ENCODE measurements around the gene GRK5. TPM values are rescaled to one million over a fixed set of nuclear protein-coding genes. Genes with fewer than 3 reads are reported as not detected.
"Not testable (repeated sequence)": the region's sequence is repeated elsewhere in the genome, so short reads cannot be mapped to it uniquely, and the experiment has no call there.

Gene GRK5
- total RNA-seq, 1 donor from 2014 or later: 38.9 TPM

DNA sequence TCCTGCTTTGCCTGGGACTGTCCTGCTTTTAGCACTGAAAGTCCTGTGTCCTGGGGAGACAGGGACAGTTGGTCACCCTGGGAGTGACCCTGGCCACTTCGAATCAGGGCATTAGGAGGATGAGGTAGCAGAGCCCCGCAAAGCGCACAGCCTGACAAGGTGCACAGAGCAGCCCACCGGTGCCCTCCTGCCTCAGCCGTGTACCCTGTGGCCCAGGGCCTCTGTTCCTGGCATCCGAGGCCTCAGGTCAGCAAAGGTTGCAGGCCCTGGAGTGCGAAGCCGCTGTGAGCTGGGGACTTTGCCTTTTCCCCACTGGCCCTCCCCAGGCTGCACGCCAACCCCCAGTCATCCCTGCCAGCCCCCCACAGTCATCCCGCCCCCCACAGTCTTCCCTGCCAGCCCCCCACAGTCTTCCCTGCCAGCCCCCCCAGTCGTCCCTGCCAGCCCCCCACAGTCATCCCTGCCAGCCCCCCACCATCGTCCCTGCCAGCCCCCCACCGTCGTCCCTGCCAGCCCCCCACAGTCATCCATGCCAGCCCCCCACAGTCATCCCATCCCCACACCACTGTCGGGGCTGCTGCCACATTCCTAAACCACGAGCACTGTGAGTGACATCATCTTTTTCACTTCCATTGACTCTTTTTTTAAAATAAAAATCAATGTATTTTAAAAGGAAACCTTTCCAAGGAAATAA, 243.4 kb downstream of the GRK5 start:
- intact Hi-C loops (cut with micrococcal nuclease): no loop called here

DNA sequence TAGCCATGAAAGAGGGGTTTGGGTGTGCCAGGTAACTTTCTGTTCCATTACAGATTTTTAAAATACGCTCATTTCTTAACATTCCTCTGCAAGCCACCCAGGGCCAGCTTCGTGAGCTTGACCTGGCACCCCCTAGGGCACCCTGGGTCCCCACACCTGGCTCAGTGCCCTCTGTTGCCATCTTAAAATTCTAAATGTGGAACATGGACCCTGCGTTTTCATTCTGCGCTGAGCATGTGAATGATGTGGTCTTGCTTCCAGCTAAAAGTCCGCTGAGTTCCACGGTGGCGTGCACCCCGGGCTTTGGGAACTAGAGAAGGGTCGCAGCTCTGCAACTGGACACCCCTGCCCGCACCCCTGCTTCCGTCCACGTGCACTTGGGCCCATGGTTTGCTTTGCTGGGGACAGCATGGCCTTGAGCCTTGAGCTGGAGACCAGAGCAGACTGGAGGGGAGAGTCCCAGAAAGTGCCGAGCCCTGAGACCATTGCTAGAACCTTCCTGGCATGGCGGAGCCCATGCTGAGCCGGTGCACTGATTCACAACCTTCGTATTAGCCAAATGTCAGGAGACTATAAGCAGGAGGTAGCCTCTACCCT, 244.0 kb downstream of the GRK5 start:
- intact Hi-C loops (cut with micrococcal nuclease): no loop called here

DNA sequence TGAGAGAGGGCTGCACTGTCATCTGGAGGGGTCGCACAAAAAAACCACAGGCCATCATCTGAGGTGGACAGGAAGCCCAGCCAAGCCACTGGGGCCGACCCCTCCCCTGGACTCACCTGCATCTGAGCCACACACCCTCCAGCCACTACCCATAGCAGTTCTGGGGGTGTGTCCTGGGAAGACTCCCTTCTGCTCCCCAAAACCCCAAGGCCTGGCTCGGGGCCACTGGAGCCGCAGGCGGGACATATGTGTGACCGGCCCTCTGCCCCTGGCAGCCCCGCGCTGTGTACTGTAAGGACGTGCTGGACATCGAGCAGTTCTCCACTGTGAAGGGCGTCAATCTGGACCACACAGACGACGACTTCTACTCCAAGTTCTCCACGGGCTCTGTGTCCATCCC, 245.0 kb downstream of the GRK5 start:
- intact Hi-C loops (cut with micrococcal nuclease): no loop called here

DNA sequence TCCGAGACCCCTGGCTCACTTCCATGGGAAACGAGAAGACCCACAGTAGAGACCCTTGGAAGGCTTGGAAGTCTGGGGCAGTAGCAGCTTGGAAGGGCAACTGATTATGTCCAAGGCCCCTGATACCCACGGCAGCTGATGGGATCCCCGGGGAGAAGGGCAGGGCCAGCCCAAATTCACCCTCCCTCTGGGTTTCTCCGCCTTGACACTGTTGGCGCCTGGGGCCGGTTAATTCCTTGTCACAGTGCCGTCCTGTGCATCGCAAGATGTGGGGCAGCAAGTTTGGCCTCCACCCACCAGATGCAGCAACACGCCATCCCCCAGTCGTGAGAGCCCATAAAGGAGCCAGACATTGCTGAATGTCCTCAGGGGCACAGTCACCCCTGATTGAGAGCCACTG, 245.9 kb downstream of the GRK5 start:
- intact Hi-C loops (cut with micrococcal nuclease): no loop called here

DNA sequence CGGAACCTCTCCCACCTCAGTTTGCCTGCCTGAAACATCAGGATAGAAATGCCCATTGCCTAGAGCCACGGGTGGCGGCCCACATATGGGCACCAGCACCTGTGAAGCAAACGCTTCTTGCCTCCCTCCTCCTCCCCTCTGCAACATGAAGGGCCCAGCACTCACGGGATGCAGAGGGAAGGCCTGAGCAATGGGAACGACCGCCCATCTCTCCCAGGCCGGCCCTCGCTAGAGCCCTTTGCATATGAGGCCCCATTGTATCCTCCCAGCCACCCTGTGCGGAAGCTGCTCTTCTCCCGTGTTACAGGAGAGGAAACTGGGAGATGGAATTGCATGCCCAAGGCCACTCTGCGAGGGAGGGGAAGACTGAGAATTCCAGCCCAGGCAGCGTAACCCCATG, 246.9 kb downstream of the GRK5 start:
- intact Hi-C loops (cut with micrococcal nuclease): no loop called here

DNA sequence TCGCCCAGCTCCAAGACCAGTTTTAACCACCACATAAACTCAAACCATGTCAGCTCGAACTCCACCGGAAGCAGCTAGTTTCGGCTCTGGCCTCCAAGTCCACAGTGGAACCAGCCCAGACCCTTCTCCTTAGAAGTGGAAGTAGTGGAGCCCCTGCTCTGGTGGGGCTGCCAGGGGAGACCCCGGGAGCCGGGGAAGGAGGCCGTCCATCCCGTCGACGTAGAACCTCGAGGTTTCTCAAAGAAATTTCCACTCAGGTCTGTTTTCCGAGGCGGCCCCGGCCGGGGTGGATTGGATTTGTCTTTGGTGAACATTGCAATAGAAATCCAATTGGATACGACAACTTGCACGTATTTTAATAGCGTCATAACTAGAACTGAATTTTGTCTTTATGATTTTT, 247.6 kb downstream of the GRK5 start:
- intact Hi-C loops (cut with micrococcal nuclease): no loop called here

DNA sequence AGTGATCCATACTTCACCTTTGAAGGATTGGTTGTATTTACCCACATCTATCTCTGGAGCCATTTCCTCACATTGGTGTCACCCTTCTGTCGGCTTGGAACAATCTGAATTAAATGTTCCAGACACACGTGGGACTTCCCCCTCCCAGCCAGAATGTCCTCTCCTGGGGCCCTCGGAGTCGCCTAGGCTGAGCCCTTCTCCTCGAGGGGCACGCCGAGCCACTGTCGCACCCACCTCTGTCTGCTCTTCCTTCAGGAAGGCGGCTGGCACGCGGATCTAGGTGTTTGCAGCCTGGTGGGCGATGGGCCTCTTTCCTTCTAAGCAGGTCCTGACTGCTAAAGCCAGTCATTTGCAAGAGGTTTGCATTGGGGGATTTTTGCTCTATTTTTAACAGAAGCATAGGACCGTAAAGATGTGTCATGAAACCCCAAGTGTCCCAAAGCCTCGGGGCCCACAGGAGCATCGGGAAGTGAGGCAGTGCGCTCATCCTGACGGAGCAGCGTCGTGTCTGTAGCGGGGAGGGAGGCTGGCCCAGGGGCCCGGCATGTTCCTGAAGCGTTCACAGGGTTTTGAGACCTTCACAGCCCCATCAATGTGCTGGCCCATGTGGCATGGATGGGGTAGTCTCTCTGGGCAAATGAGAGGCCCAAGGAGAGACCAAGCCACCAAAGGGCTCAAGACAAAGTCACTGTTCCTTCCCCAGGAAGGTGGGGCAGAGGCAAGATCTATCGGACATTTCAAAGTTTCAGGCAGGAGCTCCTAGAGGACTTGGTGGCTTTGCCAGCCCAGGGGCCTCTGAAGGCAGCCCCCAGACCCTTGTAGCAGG, 248.5 kb downstream of the GRK5 start:
- intact Hi-C loops (cut with micrococcal nuclease): no loop called here

DNA sequence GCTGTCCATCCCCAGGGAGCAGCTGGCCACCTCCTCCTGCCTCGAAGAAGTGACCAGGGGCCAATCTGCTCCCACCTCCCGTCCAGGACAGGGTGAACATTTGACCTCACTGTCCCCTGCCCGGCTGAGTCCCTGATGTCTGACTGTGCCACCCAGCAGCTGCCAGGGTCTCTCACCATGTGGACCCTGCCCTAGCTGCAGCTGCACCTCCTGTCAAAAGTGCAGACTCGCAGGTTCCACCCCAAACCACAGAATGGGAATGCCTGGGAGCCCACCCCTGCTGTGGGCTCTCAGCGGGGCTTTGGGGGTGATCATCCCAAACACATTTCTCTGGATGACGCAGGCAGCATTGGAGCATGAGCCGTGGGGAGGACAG, 249.1 kb downstream of the GRK5 start:
- intact Hi-C loops (cut with micrococcal nuclease): no loop called here

DNA sequence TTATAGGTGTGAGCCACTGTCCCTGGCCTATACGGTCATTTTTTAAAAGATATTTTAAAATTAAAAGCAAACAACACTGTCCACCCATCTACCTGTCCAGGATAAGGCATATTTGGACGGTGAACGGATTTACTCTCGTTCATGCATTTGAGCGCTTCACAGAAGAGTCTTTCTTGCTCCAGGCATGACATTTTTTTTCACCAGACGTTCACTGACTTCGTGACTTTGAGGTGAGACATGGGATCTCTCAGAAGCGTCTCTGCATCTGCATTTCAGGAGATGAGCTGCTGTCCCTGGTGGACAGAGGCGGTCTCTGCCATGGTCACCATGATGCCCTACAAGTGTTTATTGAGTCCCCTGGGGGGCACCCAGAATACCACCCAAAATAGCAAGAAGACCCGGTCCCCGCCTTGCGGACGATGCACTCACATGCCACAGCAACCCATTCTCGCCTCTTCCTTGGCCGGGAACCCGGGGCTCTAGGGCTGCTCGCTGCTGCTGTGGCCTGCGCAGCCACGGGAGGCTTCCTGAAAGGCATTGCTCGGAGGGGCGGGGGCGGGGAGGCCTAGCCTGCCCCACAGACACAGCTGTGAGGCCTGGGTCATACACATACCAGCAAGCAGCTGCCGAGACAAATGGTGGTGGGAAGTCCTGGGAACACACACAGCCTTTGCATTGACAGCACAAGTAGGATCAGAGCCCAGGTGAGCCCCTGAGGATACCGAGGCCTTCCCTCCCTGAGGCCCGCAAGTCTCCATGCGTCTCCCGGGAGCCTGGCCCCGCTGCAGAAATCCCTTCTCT, 250.8 kb downstream of the GRK5 start:
- intact Hi-C loops (cut with micrococcal nuclease): no loop called here

DNA sequence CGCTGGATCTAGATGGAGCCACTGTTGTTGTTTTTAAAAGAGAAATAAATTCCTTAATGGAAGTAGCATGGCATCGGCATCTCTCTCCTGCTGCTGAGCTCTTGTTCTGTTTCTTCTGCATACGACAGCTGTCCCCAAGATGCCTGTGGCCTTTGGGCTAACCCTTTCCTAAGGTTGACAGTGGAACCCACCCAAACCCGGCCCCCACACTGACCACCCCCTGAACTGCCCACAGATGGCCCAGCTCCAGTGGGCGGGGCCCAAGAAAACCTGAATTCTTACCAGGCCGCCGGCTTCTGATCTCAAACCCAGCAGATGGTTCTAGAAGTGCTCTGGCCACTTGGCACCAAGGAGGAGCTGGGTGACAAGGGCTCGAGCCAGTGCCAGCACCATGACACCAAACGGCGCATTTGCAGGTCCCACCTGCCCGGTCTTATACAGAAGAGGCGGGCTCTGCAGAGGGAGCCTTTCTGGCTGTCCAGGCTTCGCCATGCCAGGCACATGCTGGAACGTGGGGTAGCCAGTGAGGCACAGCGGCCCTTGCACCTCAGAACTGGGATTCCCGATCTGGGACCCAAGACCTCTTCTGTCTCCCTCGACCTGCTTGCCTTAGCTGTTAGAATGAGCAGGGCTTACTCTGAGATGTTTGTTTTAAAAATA, 252.4 kb downstream of the GRK5 start:
- intact Hi-C loops (cut with micrococcal nuclease): no loop called here

DNA sequence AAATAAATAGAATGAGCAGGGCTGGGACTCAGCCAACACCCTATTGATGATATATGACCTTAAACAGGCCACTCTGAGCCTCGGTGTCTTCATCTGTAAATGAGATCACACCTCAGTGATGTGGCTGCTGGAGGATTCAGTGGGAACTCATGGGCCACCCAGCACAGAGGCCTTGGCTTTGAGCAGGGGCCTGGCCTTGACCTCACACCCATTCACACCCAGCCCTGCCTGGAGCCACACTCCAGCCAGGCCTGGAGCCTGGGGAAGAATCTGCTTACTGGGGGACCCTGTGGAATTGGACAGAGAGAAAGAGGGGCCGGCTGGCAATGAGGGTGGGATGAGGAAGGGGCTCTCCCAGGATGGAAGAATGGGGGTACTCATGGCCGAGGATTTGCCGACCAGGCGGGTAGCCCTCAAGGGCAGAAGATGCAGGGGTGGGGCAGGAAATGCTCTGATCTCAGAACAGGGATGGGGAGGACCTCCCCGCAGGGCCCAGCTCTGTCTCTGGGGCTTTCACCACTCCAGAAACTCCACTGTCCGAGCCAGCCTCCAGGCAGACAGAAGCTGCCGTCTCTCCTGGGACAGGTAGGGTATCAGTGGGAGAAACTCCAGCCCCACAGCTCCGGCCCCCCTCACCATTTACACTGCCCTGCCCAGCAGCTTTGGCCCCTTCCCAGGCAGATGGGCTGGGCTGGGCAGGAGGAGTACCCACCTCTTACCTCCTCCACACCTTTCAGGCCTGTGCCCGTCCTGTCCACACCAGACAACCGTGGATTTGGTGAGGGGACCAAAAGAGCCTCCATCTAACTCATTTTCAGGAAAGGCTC, 253.2 kb downstream of the GRK5 start:
- intact Hi-C loops (cut with micrococcal nuclease): no loop called here

DNA sequence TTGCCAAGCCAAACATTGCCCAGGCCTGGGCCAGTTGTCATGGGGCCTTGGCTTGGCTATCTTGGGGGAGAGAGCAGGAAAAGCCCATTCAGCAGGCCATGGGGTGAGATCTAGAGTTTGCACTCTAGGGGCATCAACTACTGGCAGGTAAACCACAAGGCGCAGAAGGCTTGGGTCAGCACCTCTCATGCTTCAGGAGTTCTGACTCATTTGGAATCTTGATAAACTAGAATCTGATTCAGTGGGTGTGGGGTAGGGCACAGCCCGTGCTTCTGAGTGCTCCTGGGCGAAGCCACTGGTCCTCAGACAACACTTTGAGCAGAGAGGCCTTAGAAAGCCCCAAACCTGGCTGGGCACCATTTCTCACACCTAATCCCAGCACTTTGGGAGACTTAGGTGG, 254.0 kb downstream of the GRK5 start:
- intact Hi-C loops (cut with micrococcal nuclease): no loop called here

DNA sequence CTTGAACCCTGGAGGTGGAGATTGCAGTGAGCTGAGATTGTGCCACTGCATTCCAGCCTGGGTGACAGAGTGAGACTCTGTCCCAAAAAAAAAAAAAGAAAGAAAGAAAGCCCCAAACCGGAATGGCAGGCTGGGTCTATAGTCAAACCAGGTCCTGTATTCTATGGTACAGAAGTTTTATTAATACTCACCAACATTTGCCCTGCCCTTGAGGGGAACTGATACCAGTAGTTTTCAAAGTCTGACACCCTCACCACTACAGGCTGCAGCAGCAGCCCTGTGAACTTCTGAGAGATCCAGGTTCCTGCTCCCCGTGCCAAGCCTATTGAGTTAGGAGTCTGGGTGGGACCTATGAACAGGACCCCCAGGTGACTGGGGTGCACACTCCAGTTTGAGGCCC, 254.6 kb downstream of the GRK5 start:
- intact Hi-C loops (cut with micrococcal nuclease): no loop called here

DNA sequence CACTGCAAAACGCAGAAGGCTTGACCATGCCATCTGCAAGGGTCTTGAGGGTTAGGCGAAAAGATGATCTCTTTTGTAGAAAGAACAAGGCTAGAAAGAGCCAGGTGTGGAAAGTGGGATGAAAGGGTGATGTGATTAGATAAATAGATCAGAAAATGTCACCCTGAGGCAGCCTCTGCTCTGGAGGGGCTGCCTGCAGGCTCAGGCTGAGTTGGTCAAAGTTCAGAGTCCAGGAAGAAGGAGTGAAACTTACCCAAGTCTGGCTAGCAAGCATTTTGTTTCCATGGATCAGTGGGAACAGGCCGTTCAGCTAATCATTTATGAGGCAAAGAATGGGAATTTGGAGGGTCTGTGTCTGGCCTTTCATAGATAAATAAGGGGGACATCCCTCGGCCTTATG, 255.4 kb downstream of the GRK5 start:
- intact Hi-C loops (cut with micrococcal nuclease): no loop called here

DNA sequence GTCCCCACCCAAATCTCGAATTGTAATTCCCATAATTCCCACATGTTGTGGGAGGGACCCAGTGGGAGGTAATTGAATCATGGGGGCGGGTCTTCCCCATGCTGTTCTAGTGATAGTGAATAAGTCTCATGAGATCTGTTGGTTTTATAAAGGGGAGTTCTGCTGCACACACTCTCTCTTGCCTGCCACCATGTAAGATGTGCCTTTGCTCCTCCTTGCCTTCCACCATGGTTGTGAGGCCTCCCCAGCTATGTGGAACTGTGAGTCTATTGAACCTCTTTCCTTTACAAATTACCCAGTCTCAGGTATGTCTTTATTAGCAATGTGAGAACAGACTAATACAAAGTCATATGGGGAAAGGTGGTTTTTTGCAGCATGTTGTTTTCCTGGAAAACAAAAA, 255.8 kb downstream of the GRK5 start:
- intact Hi-C loops (cut with micrococcal nuclease): not testable (repeated sequence)

DNA sequence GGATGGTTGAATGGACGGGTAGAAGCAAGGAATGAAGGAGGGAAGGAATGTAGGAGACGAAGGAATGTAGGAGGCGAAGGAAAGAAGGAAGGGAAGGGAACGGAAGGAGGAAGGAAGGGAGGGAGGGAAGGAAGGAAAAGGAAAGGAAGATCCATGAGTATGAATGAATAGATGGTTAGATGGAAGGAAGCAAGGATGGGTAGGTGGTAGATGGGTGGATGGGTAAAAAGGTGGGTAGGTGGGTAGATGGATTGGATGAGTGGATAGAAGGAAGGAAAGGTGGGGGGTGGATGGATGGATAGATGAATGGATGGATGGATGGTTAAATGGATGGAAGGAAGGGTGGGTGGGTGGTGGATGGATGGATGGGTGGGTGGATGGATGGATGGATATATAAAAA, 257.7 kb downstream of the GRK5 start:
- intact Hi-C loops (cut with micrococcal nuclease): no loop called here

DNA sequence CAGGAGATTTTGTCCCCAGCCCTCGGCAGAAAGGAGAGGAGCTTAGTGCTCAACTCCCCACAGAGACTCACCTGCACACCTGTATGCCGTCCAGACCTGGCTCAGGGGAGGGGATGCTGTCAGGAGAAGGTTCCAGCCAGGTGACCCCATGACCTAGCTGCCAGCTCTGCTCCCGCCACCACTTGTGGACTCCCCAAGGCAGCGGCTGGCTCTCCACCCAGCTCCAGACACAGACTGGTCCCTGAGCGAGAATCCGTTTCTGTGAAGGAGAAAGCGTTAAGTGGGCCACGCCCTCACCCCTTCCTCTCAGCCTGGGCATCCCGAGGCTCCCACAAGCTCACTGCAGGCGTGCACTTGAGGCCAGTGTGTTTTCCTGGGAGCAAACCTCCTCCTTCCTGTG, 258.7 kb downstream of the GRK5 start:
- intact Hi-C loops (cut with micrococcal nuclease): no loop called here

DNA sequence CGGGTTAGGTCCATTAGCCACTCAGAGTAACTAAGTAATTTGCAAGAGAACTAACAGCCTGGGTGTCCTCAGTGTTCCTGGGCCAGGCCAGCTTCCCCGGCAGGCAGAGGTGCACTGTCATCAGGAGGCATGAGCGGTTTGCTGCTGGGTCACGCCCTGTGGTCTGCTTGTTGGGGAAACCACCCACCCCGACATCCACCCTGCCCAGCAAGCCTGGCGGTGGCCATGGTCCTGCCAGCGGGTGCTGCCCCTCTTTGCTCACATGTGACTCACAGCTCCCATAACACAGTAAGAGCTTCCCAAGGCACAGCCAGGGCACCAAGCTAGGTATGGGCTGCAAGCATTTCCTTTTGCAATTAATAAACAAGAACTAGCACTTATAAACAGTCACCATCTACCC, 259.3 kb downstream of the GRK5 start:
- intact Hi-C loops (cut with micrococcal nuclease): no loop called here

DNA sequence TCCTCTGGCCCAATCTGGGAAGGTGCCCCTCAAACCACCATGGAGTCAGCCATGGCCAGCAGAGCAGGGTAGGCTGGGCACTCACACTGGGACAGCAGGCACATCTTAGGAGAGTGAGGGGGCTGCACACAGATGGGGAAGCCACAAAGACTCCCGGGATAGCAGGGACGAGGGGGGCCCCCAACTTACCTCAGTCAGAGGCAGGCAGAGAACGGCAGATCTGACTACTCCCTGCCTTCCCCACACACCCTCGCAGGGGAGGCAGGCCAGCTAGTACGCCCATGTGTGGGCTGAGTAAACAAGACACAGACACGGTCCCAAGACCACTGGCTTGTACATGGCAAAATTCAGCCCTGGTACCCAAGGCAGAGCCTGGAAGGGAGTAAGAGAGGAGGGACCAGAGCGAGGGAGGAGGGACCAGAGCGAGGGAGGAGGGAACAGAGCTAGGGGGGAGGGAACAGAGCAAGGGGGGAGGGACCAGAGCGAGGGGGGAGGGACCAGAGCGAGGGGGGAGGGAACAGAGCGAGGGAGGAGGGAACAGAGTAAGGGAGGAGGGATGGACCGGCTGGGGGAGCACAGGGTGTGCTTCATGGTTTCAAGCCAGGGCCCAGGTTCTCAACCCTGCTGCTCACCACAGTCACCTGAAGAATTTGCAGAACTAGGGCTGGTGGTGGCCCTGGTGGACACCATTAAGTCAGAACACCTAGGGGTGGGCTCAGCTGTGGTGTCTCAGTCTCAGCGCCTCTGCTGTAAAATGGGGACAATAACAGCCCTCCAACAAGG, 261.4 kb downstream of the GRK5 start:
- intact Hi-C loops (cut with micrococcal nuclease): no loop called here

DNA sequence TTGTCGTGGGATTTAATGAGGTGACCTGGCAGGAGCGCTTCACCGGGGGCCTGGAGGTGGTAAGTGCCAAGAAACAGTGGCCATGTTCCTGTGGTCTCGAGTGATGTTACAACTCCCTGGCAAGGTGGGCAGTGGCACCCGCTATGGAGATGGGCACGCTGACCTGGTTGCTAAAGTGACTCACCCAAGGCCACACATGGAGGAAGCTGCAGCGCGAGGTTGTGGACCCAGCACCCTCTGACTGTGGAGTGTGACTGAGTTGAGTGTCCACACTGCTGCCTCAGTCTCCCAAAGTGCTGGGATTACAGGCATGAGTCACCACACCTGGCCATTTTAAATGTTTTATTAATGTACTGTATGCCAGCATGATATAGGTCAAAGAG, 261.9 kb downstream of the GRK5 start:
- intact Hi-C loops (cut with micrococcal nuclease): no loop called here
